Measurements from ENCODE around the gene ERAL1.

DNA sequence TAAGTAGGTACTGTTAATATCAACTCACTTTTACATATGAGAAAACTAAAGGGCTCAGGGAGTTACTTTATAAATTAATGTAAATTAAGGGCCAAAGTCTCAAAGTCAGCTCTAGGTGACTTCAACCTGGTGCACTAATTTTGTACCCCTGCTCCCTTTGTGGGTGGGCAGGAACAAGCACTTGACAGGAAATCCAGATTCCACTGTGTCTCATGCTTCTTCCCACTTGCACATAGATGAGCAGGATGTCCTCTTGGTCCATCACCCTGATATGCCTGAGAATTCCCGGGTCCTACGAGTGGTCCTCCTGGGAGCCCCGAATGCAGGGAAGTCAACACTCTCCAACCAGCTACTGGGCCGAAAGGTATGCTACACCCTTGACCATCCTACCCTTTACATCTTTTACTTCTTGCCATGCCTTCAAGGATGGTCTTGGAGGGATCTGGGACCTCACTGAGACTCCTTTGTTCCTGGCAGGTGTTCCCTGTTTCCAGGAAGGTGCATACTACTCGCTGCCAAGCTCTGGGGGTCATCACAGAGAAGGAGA, 1.3 kb downstream of the ERAL1 start:
- TF ChIP-seq CTCF (conservative IDR thresholded peaks at IDR 0.05 in 1 of 2, IDR thresholded peaks at IDR 0.05 in 1 of 2; ENCODE audit: extremely low read depth in 1 of 2, insufficient read depth in 1 of 2, low read depth in 1 of 2, low read length in 2 of 2) (no peak), EZH2 (IDR thresholded peaks at IDR 0.05; ENCODE audit: borderline replicate concordance, low read length) (no peak)
